ENCODE measurements around the gene MAP2K5.

Gene MAP2K5

DNA sequence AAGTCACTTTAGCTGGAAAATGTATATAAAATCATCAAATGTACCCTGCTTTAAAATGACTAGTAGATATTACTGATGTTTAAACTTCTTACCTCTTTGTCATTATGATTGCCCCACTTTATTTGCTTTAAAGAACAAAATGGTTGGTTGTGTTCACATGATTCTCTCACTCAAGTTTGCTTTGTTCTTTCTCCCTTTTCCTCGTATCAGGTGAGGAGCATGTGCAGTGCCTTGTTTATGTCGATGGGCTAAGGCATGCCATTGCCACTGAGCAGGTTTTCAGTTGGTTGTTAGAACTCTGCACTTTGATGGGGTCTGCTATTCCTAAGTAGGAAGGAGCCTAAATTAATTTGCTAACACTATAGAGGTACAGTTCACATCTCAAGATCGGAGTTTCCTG lies 5.3 kb downstream of the MAP2K5 start:
- Histone ChIP-seq H3K4me3 (ENCODE audit: low read length, poor library complexity, severe bottlenecking) (peak overlapping the region; percentile 18), H3K4me1 (ENCODE audit: insufficient read depth, low read length, poor library complexity, severe bottlenecking) (peaks cover 80% of the 10 kb centered on the region), H3K9ac (ENCODE audit: low read depth, low read length, poor library complexity, severe bottlenecking) (peak overlapping the region; percentile 35), H3K4me2 (ENCODE audit: low read depth, low read length, poor library complexity, severe bottlenecking) (peak overlapping the region; percentile 68), H3K36me3 (ENCODE audit: insufficient read depth, low read length) (peaks cover 10% of the 10 kb centered on the region; the same call in 1 of the 2 replicates), H3K9me3 (ENCODE audit: insufficient read depth, low read depth, low read length) (no peaks in the 10 kb centered on the region), H3K9me2 (replicated peaks; ENCODE audit: low read depth, low read length) (no peaks in the 10 kb centered on the region), H2AFZ (ENCODE audit: low read length) (no peak overlapping the region), H3K79me2 (ENCODE audit: insufficient read depth, low read length) (peaks cover 92% of the 10 kb centered on the region), H4K20me1 (ENCODE audit: insufficient read depth, low read length, poor library complexity, severe bottlenecking) (peaks cover 8% of the 10 kb centered on the region), H3K27me3 (ENCODE audit: insufficient read depth, low read length, poor library complexity, severe bottlenecking) (no peaks in the 10 kb centered on the region), H3F3A (ENCODE audit: low read depth) (peaks cover 5% of the 10 kb centered on the region; the same call in 1 of the 2 replicates)
- no peak for TF ChIP-seq EZH2phosphoT487 (IDR thresholded peaks at IDR 0.05; ENCODE audit: borderline replicate concordance)
- TF ChIP-seq, protein P1, sequence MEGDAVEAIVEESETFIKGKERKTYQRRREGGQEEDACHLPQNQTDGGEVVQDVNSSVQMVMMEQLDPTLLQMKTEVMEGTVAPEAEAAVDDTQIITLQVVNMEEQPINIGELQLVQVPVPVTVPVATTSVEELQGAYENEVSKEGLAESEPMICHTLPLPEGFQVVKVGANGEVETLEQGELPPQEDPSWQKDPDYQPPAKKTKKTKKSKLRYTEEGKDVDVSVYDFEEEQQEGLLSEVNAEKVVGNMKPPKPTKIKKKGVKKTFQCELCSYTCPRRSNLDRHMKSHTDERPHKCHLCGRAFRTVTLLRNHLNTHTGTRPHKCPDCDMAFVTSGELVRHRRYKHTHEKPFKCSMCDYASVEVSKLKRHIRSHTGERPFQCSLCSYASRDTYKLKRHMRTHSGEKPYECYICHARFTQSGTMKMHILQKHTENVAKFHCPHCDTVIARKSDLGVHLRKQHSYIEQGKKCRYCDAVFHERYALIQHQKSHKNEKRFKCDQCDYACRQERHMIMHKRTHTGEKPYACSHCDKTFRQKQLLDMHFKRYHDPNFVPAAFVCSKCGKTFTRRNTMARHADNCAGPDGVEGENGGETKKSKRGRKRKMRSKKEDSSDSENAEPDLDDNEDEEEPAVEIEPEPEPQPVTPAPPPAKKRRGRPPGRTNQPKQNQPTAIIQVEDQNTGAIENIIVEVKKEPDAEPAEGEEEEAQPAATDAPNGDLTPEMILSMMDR (conservative IDR thresholded peaks at IDR 0.05; ENCODE audit: low read length), result no peak

DNA sequence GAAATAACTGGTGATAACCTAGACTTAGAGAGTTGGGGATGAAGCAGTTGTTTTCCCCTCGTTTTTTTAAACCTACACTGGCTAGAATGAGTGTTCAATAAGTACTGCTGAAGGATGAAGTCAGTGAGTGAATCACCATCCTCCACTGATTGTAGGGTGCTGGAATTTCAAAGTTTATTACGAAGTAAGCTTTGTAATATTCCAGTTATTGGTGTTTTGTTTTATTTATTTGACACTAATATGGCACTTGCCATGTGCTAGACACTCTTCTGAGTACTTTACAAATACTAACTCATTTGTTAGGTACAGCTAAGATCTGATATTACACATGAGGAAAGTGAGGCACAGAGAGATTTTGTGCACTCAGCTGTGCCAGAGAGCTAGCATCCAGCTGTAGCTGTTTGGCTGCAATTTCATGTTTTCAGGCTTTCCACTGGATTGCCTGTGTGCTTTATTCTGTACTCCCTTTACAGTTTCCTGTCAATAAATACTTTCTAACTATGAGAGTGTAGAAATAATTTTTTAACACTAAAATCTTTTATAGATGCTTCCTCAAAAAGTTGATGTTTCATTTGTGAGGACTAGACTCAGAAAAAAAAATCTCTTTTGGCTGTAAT lies 5.8 kb downstream of the MAP2K5 start:
- Histone ChIP-seq H3K9ac (ENCODE audit: low read depth, low read length, poor library complexity, severe bottlenecking) (peak overlapping the region; percentile 35), H2AFZ (ENCODE audit: low read length) (no peak overlapping the region), H3K9me3 (ENCODE audit: insufficient read depth, low read depth, low read length) (no peaks in the 10 kb centered on the region), H3F3A (ENCODE audit: low read depth) (peaks cover 5% of the 10 kb centered on the region; the same call in 1 of the 2 replicates), H3K27me3 (ENCODE audit: insufficient read depth, low read length, poor library complexity, severe bottlenecking) (no peaks in the 10 kb centered on the region), H4K20me1 (ENCODE audit: insufficient read depth, low read length, poor library complexity, severe bottlenecking) (peaks cover 6% of the 10 kb centered on the region), H3K4me1 (ENCODE audit: insufficient read depth, low read length, poor library complexity, severe bottlenecking) (peaks cover 77% of the 10 kb centered on the region), H3K36me3 (ENCODE audit: insufficient read depth, low read length) (peaks cover 10% of the 10 kb centered on the region; the same call in 1 of the 2 replicates), H3K79me2 (ENCODE audit: insufficient read depth, low read length) (peaks cover 92% of the 10 kb centered on the region), H3K4me3 (ENCODE audit: low read length, poor library complexity, severe bottlenecking) (peak overlapping the region; percentile 18), H3K4me2 (ENCODE audit: low read depth, low read length, poor library complexity, severe bottlenecking) (peak overlapping the region; percentile 68), H3K9me2 (replicated peaks; ENCODE audit: low read depth, low read length) (no peaks in the 10 kb centered on the region)
- no peak for TF ChIP-seq EZH2phosphoT487 (IDR thresholded peaks at IDR 0.05; ENCODE audit: borderline replicate concordance)
- TF ChIP-seq, protein P1 (conservative IDR thresholded peaks at IDR 0.05; ENCODE audit: low read length), result no peak

DNA sequence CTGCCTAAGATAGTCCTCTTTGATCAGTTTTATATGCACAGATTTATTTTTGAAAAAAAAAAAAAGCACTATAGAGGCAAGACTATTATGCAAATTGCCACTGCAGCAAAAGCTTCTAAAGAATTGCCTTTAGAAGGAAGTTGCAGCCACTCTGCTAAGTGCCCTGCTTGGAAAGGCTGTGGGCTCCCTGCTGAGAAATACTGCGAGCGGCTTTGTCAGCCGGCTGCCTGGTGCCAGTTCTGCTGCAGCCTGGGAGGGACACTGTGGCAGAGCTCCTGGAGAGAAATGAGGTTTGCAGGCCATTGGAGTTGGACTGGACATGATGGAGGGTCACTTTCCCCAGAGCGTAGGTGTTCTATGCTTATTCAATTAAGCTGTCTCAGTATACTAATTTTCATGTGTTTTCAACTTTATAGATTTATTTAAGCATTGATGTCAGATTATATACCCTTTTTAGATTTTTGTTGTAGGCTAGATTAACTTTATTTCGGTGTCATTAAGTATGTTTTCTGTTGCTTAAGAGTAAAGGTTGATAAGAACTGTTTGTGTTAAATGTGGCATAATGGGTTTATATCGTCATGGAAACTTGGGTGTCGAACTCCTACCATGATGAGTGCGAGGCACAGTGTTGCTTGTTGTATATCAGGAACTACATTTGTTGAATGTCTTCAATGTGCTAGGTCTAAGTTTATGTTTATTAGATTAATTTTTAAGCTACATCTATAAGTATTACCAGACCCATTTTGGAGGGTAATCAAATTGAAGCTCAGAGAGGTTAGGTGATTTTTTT lies 6.6 kb downstream of the MAP2K5 start:
- Histone ChIP-seq H3K79me2 (ENCODE audit: insufficient read depth, low read length) (peaks cover 86% of the 10 kb centered on the region), H3F3A (ENCODE audit: low read depth) (peaks cover 5% of the 10 kb centered on the region; the same call in 1 of the 2 replicates), H4K20me1 (ENCODE audit: insufficient read depth, low read length, poor library complexity, severe bottlenecking) (peaks cover 2% of the 10 kb centered on the region), H3K36me3 (ENCODE audit: insufficient read depth, low read length) (peaks cover 10% of the 10 kb centered on the region; the same call in 1 of the 2 replicates), H3K9ac (ENCODE audit: low read depth, low read length, poor library complexity, severe bottlenecking) (peak overlapping the region; percentile 35), H3K9me3 (ENCODE audit: insufficient read depth, low read depth, low read length) (no peaks in the 10 kb centered on the region), H3K4me1 (ENCODE audit: insufficient read depth, low read length, poor library complexity, severe bottlenecking) (peaks cover 70% of the 10 kb centered on the region), H3K9me2 (replicated peaks; ENCODE audit: low read depth, low read length) (no peaks in the 10 kb centered on the region), H3K4me3 (ENCODE audit: low read length, poor library complexity, severe bottlenecking) (peak overlapping the region; percentile 42), H3K4me2 (ENCODE audit: low read depth, low read length, poor library complexity, severe bottlenecking) (peak overlapping the region; percentile 68), H2AFZ (ENCODE audit: low read length) (no peak overlapping the region), H3K27me3 (ENCODE audit: insufficient read depth, low read length, poor library complexity, severe bottlenecking) (no peaks in the 10 kb centered on the region)
- TF ChIP-seq, protein P1 (conservative IDR thresholded peaks at IDR 0.05; ENCODE audit: low read length), result no peak
- no peak for TF ChIP-seq EZH2phosphoT487 (IDR thresholded peaks at IDR 0.05; ENCODE audit: borderline replicate concordance)
